GM21723 (cell line): ENCODE data around the gene ZNF335.
A peak's percentile ranks its signal among the peaks of the same experiment; 100 is the strongest.
"Not testable (repeated sequence)": the region's sequence is repeated elsewhere in the genome, so short reads cannot be mapped to it uniquely, and the experiment has no call there.

ENCODE experiments used
- ATAC-seq: cut with Tn5 transposase; IDR thresholded peaks from one replicate; pipeline ENCODE4 v1.9.1; 2021; ENCODE audit warnings: mild to moderate bottlenecking, moderate library complexity; ENCODE audit not compliant: unreplicated experiment

ZNF335 gene

DNA sequence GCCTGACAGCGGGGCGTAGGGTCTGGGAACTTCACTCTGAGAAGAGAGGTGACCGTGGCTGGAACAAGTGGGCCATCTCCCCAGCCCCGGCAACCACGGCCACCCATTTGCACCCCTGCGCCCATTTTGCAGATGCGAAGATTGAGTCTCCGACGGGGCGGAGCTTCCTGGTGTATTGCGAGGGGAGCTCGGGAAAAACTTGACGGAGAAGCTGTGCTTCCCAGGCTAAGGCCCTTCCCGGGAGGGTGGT is 653 bp downstream of the ZNF335 start:
- ATAC-seq: peak; percentile 19

DNA sequence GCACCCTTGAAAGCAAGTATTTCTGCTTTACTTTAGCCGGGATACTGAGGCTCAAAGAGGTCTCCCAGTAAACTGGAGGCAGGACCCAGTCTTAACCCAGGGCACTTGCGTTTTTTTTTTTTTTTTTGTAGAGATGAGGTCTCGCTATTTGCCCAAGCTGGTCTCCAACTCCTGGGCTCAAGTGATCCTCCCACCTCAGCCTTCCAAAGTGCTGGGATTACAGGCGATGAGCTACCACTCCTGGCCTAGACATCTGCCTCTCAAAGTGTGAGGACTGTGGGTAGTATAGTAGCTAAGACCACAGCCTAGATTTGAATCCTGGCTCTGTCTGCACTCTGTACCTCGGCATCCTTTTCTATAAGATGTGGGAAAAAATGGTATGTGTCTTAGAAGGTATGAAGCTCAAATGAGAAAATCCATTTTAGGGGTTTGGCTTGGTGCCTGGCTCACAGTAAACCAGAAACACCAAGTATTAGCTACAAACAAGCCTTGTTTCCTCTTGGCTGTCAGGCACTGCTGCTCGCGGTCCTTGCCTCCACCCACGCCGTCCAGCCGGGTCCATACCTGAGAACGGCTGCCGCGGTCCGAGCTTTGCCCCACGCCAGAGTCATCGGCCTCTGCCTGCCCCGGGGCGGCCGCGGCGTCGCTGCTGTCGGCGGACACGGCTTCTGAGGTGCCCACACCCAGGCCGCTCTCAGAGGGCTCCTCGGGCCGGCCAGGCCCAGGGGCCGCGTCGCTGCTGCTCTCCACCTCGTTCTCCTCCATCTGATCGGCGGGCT is 1.2 kb downstream of the ZNF335 start:
- ATAC-seq: peak; percentile 10

DNA sequence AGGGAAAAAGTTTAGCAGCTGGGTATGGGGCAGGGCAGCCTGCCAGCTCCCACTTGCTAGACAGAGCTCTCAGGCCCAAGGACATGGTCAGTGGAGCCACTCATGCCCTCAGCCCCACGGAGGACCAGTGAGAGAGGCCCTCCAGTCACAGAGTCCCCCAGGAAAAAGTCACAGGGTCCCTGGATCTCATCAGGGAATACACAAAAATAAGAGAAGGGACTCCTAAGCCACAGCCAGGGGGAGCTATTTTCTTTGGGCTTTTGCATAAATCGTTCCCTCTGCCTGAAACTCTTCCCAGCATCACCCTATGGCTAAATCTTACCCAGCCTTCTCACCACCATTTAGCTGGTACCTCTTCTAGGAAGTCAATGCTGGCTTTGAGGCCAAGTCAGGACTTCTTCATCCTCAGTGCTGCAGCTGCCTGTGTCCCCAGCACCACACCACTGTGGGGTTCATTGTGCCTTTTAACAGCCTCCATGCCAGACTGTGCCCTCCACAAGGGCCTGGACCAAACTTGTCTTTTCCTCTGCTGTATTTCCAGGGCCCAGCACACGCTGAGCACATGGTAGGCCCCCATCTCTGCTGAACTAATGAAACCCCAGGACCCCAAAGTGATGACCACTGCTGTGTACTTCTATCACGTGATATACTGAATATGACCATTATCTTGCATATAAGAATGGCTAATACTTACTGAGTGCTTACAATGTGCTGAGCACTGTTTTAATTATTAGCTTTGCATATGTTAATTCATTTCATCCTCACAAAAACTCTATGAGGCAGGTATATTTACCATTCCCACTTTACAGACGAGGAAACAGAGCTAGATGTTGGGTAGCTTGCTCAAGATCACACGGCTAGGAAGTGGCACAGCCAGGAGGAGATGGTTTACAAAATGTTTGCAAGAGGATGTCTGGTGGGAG is 2.0 kb downstream of the ZNF335 start:
- no peak for ATAC-seq

DNA sequence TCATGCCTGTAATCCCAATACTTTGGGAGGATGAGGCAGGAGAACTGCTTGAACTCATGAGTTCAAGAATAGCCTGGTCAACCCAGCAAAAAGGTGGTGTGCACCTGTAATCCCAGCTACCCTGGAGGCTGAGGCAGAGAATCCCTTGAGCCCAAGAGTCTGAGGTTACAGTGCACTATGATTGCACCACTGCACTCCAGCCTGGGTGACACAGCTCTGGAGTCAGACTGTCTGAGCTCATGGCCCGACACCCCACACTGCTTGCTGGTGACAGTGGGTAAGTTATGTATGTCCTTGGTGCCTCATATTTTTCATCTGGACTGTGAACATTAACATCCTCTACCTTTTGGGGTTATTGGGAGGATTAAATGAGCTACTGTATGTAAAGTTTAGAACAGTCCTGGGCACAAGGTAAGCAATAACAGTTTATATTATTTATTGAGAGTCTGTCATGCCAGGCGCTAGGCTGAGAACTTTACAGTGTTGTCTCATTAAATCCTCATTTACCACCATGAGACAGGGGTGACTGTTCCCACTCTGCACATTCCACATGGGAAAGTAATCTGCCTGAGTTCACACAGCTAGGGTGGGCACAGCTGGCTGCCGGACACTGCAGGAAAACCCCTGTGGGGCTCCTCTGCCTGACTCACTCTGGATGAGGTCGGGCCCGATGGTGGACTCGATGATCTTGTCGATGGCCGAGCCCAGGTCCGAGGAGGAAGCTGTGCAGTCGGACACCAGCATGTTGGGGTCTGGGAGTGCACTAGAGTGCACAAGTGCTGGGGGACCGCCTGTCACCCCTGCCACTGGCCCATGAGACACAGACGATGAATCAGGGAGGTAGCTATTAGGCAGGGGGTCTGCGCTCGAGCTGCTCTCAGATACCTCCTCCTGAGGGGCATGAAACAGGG is 2.9 kb downstream of the ZNF335 start:
- no peak for ATAC-seq

DNA sequence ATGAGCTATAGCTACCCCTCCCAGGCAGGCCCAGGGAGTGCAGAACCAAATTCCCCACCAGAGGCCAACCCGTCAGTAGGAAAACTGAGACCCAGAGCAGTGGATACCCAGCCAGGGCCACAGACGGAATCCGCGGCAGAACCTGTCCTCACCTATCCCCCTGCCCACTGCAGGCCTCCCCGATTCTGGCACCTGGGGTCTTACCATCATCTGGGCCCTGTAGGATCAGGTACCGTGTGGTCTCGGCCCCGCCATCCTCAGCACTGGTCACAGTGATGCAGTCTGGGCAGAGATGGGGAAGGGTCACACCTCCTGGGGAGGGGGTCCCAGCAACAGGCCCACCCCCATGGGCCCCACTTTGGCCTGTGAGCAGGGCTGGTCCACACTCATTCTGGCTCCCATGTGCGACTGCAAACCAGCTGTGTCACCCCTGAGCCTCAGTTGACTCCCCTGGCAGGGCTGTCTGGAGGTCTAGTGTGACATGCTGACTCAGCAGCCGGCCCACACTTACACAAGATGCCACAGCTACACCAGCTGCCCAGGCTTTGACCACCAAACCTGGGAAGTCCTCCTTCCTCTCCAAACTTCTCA is 3.8 kb downstream of the ZNF335 start:
- ATAC-seq: no peak

DNA sequence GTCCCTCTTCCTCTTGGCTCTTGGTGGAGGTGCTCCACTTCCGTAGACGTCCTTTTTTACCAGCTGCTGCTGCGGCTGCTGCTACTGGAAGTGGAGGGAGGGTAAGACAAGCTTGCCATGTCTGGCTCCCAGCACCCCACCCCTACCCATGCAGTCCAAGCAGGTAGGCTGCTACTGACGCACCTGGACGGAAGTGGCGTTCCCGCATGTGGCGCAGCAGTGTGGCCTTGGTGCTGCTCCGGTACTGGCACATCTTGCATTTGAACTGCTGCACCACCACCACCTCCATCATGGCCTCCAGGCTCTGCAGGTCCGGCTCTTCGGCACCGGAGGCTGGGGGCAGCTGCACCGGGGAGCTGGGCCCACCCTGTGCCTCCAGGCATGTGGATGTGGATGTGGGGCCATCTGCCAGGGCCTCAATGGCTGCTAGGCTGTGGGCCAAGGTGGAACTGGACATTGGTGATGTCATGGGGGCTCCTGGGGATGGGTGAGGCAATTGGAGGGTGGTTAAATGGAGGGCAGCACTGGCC is 4.4 kb downstream of the ZNF335 start:
- no peak for ATAC-seq

DNA sequence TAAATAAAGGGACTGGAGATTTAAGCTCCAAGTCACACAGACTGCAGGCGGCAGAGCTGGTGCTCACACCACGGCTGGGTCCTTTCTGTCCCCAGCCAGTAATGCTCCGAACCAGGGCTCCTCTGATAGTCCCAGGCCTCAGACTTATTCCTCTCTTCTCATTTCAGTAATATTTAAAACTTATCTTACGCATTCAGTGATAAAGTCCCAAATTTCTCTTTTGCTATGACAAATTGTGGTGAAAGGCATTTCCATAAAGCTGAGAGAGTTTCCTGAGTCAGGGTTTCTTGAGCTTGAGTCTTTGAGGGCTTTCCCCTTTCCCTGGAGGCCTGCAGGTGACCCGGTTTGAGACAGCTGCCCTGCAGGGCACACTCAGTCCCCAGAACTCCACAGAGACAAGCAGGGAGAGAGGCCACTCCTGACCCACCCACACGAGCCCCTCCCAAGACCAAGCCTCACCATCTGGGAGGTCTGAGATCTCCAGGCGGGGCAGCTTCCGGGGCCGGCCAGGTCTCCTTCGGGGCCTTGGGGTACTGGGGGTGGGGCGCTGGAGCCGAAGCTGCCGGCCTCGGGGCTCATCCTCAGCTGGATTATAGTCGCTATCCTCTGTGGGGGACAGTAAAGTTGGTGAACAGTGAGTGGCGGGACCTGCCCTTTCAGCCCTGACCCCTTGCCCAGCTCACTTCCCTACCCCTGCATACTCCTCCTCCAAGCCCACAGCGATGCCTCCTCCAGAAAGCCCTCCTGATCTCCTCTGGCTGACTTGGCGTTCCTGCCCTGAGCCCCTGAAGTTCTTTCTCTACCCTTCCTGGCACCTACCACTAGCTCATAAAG is 6.6 kb downstream of the ZNF335 start:
- ATAC-seq: no peak

DNA sequence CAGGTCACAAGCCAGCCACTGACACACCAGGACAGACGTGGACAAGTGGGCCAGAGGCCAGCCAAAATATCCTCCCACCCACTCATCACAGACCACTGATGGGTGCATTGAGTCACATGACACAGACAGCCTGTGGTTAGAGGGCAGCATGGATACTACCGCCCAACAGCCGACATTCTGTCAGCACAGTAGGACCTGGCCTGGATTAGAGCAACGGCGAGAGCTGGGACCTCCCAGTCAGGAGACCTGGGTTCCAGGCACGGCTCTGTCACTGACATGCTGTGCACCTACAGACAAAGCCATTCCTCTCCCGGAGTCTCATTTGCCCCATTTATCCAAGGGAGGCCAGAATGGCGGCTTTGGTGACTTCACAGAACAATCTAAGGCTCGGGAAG is 8.0 kb downstream of the ZNF335 start:
- ATAC-seq: no peak

DNA sequence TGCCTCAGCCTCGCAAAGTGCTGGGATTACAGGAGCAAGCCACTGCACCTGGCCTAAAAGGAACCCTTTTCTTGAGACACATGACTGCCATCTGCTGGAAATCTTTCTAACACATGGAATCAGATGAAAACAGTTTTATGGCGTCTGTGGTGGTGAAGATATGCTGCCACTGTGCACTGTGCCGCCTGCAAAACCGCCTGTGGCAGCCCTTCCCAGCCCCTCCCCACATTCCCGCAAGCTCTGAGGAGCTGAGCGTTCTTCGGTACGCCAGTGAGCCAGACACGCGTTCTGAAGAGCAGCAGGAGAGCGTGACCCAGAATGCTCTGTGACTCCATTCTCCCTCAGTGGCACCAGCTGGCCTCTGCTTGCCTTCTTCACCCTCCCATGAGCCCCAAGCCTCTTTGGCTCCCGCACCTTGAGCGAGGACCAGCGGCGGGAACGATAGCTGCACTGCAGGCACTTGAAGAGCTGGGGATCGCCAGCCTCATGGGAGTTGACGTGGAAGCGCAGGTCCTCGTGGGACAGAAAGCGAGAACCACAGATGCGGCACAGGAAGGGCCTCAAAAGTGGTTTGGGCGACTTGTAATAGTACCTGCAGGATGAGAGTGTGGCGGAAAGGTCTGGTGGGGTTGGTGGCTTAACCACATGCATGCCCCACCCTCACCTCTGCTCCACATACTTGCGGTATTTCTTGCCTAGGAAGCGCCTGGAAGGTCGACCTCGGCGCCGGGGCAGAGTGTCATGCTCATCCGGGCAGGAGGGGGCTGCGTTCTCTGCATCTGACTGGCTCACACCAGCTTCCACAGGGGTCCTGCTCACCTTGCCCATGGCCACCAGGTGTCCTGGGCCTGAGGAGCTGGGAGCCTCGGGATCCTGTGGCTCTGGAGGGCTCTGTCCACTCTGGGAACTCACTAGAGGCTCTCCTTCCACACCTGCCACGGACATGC is 8.7 kb downstream of the ZNF335 start:
- ATAC-seq: no peak

DNA sequence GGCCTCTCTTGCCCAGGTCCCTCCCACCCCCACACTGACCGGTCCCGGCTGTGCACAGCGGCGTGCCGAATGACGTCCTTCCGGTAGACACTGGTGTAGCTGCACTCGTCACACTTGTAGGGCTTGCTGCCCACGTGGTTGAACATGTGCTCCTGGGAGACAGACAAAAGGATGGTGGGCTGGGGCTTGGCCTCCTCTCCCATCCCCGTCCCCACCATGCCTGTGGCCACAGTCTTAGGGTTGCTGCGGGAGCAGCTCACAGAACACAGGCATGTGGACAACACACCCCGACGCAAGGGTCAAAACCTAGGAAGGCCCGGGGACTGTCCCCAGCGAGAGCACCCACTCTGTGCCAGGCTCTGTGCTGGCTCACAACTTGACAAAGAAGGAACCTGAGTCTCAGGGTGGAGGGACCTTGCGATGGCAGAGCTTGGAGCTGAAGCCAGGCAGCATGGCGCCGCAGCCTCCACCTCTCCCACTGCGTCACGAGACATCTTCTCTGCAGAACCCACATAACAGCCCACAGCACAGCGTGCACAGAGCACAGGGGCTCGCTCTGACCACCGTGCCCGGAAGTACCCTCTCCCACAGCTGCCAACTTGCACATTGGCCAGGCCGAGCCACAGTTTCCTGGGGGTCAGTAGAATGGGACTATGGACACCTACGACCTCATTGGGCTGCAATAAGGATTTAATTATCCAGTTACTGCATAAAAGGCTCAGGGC is 9.8 kb downstream of the ZNF335 start:
- no peak for ATAC-seq

DNA sequence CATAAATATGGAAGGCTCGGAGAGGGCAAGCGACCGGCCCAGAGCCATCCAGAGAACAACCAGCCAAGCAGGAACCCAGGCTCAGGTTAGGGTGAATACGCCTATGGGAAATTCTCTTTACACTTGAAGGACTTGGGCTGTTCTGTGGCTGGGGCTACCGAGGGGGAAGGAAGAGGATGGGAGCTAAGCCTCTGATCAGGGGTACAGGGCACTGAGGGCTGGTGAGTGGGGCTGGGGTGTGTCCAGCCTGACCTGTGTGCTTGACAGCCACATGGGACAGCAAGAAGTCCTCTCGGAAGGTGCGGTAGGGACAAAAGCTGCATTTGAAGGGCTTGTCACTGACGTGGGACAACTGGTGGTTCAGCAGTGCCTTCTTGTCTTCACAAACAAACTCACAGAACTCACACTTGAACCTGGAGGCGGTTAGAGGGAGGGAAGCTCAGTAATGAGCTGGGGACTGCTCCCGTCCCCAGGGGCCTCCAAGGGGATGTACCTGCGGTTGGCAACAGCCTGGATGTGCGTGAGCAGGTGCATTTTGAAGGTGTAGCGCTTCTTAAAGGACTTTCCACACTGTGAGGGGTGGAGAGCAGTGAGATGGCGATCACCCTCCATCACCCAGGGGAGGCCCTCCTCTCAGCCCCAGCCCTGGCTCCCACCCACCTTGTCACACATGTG is 11.9 kb downstream of the ZNF335 start:
- no peak for ATAC-seq

DNA sequence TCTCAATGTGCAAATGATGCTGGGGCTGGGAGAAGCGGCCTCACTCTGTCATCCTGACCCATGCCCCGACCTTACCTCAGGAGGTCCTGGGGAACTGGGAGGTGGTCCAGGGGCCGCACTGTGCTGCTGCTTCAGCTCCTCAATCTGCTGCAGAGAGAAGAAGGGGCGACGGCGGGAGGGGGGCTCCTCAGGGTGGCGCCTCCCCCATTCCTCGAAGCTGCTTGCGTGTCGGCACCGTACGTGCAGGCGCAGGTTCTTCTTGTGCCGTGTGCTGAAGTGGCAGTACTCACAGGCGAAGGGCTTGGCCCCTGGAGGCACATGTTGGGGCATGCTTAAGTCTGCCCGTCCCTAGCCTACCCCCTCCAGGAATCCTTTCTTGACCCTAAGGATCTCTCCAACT is 12.9 kb downstream of the ZNF335 start:
- ATAC-seq: no peak

DNA sequence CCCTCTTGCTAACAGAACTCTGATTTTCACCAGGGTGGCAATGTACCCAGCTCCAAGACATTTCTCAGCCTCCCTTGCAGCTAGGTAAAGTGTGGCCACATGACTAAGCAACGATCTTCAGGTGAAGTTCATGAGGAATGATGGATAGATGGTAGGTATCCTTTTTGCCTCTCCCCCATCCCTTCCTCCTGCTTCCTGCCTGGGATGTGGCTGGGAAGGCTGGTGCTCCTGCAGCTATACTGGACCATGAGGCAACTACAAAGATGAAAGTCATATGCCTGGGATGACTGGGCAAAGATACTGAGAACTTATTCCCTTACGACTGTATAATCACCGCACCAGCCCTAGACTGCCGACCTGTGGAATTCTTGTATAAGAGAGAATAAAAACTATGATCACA is 13.4 kb downstream of the ZNF335 start:
- ATAC-seq: no peak

DNA sequence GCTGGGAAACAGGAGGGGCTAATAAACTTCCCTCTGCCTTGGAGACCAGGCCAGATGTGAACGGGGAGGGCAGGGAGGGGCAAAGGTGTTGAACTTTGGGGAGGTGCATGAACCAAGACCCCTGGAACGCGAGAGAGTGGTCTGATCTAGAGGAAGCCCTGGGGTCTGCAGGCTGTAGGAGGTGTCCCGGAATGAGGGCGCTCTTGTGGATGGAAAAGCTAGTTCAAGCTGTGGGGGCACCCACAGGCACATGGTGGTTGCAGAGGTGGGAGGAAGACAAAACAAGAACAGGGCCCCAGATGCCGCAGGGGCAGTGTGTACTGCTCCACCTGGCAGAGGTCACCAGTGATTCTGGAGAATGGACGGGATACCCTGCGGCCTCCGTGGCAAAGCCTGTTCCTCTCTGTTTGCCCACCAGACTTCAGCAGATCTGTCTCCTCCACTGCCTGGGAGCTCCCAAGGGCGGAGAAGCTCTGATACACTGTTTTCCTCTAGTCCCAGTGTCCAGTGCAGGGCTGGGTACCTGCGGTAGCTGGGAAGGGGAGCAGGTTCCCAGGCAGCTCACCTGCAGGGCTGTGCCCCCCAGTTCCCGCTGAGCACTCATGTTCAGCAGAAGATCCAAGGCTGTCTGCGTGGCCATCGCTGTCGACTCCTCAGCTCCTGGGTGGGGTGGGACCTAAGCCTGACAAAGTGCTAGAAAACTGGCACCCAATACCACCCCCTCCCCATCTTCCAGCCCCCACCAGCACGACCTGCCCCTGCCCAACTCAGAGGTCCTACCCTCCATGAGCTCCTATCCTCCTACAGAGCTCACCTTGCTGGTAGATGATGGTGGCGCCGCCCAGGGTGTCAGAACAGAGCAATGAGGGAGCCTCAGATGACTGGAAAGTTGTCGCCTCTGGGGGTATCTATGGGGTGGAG is 14.7 kb downstream of the ZNF335 start:
- ATAC-seq: no peak

DNA sequence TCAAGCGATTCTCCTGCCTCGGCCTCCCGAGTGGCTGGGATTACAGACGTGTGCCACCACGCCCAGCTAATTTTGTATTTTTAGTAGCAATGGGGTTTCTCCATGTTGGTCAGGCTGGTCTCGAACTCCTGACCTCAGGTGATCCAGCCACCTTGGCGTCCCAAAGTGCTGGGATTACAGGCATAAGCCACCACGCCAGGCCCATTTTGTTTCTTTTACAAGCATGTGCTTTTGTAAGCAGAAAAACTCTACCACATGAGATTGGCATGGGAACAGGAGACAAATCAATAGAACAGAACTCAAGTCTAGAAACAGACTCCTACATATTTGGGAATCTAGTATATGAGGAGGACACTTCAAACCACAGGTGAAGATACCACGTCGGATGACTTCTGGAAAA is 15.7 kb downstream of the ZNF335 start:
- ATAC-seq: not testable (repeated sequence)

DNA sequence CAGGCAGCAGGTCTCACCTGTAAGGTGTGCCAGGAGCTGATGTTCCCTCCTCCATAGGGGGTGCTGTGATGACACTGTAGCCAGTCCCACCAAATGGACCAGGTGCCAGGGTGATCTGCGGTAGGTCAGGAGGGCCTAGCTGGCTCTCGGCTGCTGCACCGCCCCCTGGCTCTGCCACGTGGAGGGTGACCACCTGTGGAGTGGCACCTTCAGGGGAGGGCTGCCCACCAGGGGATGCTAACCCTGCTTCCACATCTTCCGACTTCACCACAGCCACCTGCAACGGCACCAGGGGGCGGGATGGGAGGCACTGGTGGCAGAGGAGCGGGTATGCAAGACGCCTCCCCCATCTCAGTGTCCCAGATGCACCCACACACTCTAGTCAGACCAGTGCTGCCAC is 18.3 kb downstream of the ZNF335 start:
- no peak for ATAC-seq
